Cardiac fibroblast (primary cell): ENCODE data around the gene RETREG3.

Source experiments
- DNase-seq, 2 donors: peaks; one replicate each; pipeline versions ENCODE4 v3.0.0 to v3.0.0-alpha.2; 2010; ENCODE audit warnings: low read depth in 2 of 2
- H3K4me3 ChIP-seq, 2 donors: replicated peaks in 1 of 2; 1 replicate in 1 of 2; 2 replicates in 1 of 2; pipeline ENCODE4 v1.5.1; 2011; ENCODE audit warnings: low read depth in 2 of 2, low read length in 2 of 2, mild to moderate bottlenecking in 2 of 2, moderate library complexity in 1 of 2
- TF ChIP-seq, protein P1 (sequence below): IDR thresholded peaks from one replicate; pipeline ENCODE4 v1.5.1; 2011; ENCODE audit warnings: low read depth, mild to moderate bottlenecking, low read length, inconsistent platforms

Gene RETREG3

DNA sequence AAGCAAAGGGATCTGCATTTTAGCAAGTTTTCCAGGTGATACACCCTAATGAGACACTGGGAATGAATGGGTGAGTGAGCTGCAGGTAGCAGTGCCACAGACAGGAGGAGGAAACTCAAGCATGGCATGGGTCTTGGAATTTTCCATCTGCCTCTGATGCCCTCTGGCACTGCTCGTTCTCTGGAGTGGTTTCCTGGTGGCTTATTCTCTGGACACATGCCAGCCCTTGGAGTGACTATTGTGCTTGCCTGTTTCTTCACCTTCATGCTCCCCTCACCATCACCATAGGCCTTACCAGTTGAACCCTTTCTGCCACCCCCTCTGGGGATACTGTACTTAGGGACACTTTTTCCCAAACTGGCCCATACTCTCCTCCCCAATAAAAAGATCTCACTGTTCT, 45.6 kb downstream of the RETREG3 start:
- TF ChIP-seq, protein P1, sequence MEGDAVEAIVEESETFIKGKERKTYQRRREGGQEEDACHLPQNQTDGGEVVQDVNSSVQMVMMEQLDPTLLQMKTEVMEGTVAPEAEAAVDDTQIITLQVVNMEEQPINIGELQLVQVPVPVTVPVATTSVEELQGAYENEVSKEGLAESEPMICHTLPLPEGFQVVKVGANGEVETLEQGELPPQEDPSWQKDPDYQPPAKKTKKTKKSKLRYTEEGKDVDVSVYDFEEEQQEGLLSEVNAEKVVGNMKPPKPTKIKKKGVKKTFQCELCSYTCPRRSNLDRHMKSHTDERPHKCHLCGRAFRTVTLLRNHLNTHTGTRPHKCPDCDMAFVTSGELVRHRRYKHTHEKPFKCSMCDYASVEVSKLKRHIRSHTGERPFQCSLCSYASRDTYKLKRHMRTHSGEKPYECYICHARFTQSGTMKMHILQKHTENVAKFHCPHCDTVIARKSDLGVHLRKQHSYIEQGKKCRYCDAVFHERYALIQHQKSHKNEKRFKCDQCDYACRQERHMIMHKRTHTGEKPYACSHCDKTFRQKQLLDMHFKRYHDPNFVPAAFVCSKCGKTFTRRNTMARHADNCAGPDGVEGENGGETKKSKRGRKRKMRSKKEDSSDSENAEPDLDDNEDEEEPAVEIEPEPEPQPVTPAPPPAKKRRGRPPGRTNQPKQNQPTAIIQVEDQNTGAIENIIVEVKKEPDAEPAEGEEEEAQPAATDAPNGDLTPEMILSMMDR = no peak
- peak overlapping the region; percentile 90 to 91 for H3K4me3 ChIP-seq
- no peak for DNase-seq

DNA sequence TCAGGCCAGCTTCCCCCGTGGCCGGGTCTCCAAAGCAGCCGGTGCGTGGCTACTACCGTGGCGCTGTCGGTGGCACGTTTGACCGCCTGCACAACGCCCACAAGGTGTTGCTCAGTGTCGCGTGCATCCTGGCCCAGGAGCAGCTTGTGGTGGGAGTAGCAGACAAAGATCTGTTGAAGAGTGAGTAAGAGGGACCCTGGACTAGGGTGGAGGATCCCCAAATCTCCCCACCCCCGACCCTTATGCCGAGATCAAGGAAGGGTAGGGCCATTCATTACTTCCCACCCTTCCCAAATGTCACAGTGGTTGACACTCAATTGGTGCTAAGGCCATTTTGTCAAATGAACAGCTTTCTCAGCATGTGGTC, 46.0 kb downstream of the RETREG3 start:
- no peak for DNase-seq
- TF ChIP-seq, protein P1 = no peak

DNA sequence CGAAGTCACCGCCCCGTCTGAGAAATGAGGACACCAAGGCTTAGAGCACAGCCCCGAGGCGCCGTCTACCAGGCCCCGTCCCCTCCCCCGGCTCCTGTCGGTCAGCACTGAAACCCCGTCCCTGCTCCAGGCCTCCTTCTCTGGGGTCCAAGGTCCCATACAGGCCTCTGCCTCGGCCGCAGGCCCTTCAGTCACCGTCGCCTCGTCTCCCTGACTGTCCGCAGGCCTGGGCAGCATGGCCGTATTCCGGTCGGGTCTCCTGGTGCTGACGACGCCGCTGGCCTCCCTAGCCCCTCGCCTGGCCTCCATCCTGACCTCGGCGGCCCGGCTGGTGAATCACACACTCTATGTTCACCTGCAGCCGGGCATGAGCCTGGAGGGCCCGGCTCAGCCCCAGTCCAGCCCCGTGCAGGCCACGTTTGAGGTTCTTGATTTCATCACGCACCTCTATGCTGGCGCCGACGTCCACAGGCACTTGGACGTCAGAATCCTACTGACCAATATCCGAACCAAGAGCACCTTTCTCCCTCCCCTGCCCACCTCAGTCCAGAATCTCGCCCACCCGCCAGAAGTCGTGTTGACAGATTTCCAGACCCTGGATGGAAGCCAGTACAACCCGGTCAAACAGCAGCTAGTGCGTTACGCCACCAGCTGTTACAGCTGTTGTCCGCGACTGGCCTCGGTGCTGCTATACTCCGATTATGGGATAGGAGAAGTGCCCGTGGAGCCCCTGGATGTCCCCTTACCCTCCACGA, 46.6 kb downstream of the RETREG3 start:
- H3K4me3 ChIP-seq = peak overlapping the region; percentile 90 to 91
- TF ChIP-seq, protein P1 = no peak
- peak; percentile 42 to 51 for DNase-seq

More for the DNA sequence above, 46.0 kb downstream of the RETREG3 start:
- peak overlapping the region; percentile 90 to 91 for H3K4me3 ChIP-seq

DNA sequence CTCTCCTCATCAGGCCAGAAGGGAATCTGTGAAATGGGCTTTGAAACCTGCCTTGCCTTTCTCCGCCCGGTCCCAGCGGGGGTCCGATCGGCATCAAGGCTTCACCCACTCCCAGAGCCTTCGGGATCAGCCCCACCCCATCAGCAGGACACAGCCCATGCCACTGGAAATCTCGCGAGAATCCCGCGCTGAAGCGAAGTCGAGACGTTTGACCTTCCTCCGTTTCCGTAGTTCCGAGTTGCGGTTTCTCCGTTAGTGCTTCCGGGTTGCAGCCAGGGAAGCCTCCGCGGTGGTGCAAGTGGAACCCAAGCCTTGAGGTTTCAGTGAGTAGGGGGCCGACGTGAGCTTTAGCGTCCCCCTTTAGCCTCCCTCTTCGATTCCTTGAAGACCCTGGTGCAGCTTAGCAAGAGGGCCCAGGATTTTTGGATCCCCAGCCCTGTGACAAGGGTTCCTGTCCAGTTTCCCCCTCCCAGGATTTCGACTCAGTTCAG, 47.2 kb downstream of the RETREG3 start, which contains the start of gene COASY:
Gene COASY (plus strand): TSS at position 252 of the 491 bp plus-strand sequence. CDS start 475 bp downstream, outside the sequence.
- DNase-seq = peak; percentile 98 to 99
- H3K4me3 ChIP-seq = peak within 1 kb of the TSS; percentile 90 to 91
- TF ChIP-seq, protein P1 = no peak

DNA sequence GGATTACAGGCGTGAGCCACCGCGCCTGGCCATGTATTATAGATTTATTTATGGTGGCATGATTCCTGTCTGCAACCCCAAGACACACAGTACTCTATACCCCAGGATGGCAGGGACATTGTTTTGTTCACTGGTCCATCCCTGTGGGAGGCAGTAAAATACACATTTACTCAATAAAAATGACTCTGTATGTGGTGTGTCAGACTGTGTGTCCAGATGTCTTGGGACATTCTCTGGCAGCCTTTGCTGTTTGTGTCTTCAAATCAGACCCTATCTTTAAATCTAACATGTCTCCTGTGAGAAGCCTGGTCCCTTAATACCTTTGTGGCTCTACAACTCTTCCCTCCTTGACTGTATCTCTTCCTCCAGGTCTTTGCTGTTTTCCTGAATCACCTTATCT, 48.9 kb downstream of the RETREG3 start:
- no peak for DNase-seq
- no peak overlapping the region for H3K4me3 ChIP-seq
- TF ChIP-seq, protein P1 = no peak

DNA sequence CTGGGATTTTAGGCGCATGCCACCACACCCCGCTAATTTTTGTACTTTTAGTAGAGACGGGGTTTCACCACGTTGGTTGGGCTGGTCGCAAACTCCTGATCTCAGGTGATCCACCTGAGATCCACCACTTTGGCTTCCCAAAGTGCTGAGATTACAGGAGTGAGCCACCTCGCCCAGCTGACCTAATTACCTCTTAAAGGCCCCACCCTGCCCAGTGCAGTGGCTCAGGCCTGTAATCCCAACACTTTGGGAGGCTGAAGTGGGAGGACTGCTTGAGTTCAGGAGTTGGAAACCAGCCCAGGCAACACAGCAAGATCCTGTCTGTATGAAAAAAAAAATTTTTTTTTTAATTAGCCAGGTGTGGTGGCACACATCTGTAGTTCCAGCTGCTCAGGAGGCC, 50.1 kb downstream of the RETREG3 start:
- no peak for DNase-seq
- H3K4me3 ChIP-seq = no peak overlapping the region
- TF ChIP-seq, protein P1 = no peak
